Right renal pelvis (tissue), 4 donors: Measurements from ENCODE around the gene SIPA1L2. TPM values are rescaled to one million over a fixed set of nuclear protein-coding genes. Genes with fewer than 3 reads are reported as not detected.

Experiments
- DNase-seq, 4 donors: peaks; one replicate each; pipeline ENCODE4 v3.0.0-alpha.2; 2013; ENCODE audit warnings: low read depth in 4 of 4, low spot score in 3 of 4, missing footprints in 1 of 4
- polyA plus RNA-seq, 4 donors: library from polyadenylated mRNA; unstranded; fragments of 120-200 nt; gene quantifications; one replicate each; pipeline ENCODE4 v1.2.1, GENCODE V29; 2013; ENCODE audit not compliant: insufficient read length in 4 of 4

Gene SIPA1L2
- polyA plus RNA-seq = 10 to 100 TPM; 27.0 to 36.4 (median 31.9) TPM

GRCh38 chr1:232630047-232630893 is at the start of gene SIPA1L2:
Gene SIPA1L2 (minus strand): TSS chr1:232630133. CDS start chr1:232515339, 114,794 bp downstream.
- DNase-seq = peak; percentile 88 to 92 (median 90)

GRCh38 chr1:232678185-232678886 is 48.4 kb upstream of the SIPA1L2 start:
- no peak for DNase-seq

- no peak for DNase-seq
Measured at GRCh38 chr1:232676307-232676706, 46.4 kb upstream of the SIPA1L2 start.

- DNase-seq = no peak
Measured at GRCh38 chr1:232675898-232676297, 46.0 kb upstream of the SIPA1L2 start.

- no peak for DNase-seq
Measured at GRCh38 chr1:232675260-232675659, 45.3 kb upstream of the SIPA1L2 start.

- DNase-seq = no peak
Measured at GRCh38 chr1:232673256-232673655, 43.3 kb upstream of the SIPA1L2 start.

- DNase-seq = no peak
Measured at GRCh38 chr1:232669981-232670747, 40.2 kb upstream of the SIPA1L2 start.

- no peak for DNase-seq
Measured at GRCh38 chr1:232667778-232668165, 37.8 kb upstream of the SIPA1L2 start.

- no peak for DNase-seq
Measured at GRCh38 chr1:232667094-232667777, 37.3 kb upstream of the SIPA1L2 start.

GRCh38 chr1:232664844-232665777 is 35.2 kb upstream of the SIPA1L2 start:
- DNase-seq = no peak

- no peak for DNase-seq
Measured at GRCh38 chr1:232662910-232663309, 33.0 kb upstream of the SIPA1L2 start.

GRCh38 chr1:232658386-232658785 is 28.5 kb upstream of the SIPA1L2 start:
- DNase-seq = no peak

GRCh38 chr1:232657426-232658005 is 27.6 kb upstream of the SIPA1L2 start:
- no peak for DNase-seq

- DNase-seq = no peak
Measured at GRCh38 chr1:232655746-232656085, 25.8 kb upstream of the SIPA1L2 start.

- DNase-seq = no peak
Measured at GRCh38 chr1:232655028-232655745, 25.3 kb upstream of the SIPA1L2 start.

GRCh38 chr1:232653789-232654188 is 23.9 kb upstream of the SIPA1L2 start:
- no peak for DNase-seq

GRCh38 chr1:232650845-232651244 is 20.9 kb upstream of the SIPA1L2 start:
- no peak for DNase-seq

- DNase-seq = no peak
Measured at GRCh38 chr1:232650418-232650817, 20.5 kb upstream of the SIPA1L2 start.
